Adipocyte (in vitro differentiated cells): ENCODE data around the gene CCNB1.

Source experiments
- DNase-seq: peaks from one replicate; pipeline ENCODE4 v3.0.0-alpha.2; 2015; ENCODE audit warnings: low read depth
- H3K27me3 ChIP-seq: replicated peaks from 2 replicates; pipeline ENCODE4 v1.7.0; 2013; ENCODE audit warnings: mild to moderate bottlenecking, low read length, moderate library complexity; ENCODE audit not compliant: control insufficient read depth, insufficient read depth
- H3K36me3 ChIP-seq: 2 replicates; pipeline ENCODE4 v1.7.0; 2013; ENCODE audit warnings: low read length, mild to moderate bottlenecking, moderate library complexity; ENCODE audit not compliant: control insufficient read depth, insufficient read depth, severe bottlenecking
- H3K4me1 ChIP-seq: 2 replicates; pipeline ENCODE4 v1.7.0; 2013; ENCODE audit warnings: mild to moderate bottlenecking, low read length, moderate library complexity; ENCODE audit not compliant: control insufficient read depth, insufficient read depth
- H3K4me3 ChIP-seq: 2 replicates; pipeline ENCODE4 v1.7.0; 2013; ENCODE audit warnings: mild to moderate bottlenecking, low read length, moderate library complexity
- H3K9ac ChIP-seq: 2 replicates; pipeline ENCODE4 v1.7.0; 2013; ENCODE audit warnings: mild to moderate bottlenecking, low read length, moderate library complexity
- H3K9me3 ChIP-seq: 2 replicates; pipeline ENCODE4 v1.7.0; 2013; ENCODE audit warnings: mild to moderate bottlenecking, low read length, moderate library complexity; ENCODE audit not compliant: control insufficient read depth

Gene CCNB1

DNA sequence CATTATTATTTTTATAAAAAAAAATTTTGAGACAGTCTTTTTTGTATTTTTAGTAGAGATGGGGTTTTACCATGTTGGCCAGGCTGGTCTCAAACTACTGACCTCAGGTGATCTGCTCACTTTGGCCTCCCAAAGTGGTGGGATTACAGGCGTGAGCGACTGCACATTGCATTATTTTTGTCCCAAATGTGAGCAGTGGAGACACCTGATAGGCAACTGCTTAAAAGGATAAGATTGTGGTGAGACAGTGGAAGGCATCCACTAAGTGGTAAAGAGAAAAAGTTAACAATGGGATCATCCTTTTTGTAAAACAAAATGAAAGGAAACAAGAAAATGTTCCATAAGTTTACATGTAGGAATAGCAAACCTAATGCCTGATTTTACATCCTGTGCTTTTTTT lies 20.4 kb downstream of the CCNB1 start:
- H3K27me3 ChIP-seq, result no peaks in the 10 kb centered on the region
- no peaks in the 10 kb centered on the region for H3K9me3 ChIP-seq
- H3K36me3 ChIP-seq, result no peaks in the 10 kb centered on the region
- no peak overlapping the region for H3K9ac ChIP-seq
- no peak overlapping the region for H3K4me3 ChIP-seq
- H3K4me1 ChIP-seq, result peaks cover 12% of the 10 kb centered on the region
- no peak for DNase-seq

DNA sequence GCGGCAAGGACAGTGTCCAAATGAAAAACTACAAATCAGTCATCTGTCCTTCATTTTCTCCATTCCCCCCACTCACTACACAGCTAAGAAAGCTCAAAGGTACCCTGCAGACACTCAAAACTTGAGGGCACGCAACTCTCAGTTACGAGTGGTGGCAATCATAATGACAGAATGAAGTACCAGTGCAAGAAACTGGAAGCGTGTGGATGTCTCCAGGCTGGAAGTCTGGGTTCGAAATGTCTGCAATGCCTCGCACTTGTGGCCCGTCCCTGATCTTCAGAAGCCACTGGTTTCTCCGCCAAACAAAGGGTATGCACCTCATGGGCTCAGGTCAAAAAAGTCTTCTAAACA lies 21.8 kb downstream of the CCNB1 start:
- Histone ChIP-seq H3K27me3 (no peaks in the 10 kb centered on the region), H3K4me3 (peak overlapping the region; percentile 100), H3K36me3 (no peaks in the 10 kb centered on the region), H3K4me1 (peaks cover 12% of the 10 kb centered on the region), H3K9ac (peak overlapping the region; percentile 92), H3K9me3 (no peaks in the 10 kb centered on the region)
- DNase-seq, result no peak

DNA sequence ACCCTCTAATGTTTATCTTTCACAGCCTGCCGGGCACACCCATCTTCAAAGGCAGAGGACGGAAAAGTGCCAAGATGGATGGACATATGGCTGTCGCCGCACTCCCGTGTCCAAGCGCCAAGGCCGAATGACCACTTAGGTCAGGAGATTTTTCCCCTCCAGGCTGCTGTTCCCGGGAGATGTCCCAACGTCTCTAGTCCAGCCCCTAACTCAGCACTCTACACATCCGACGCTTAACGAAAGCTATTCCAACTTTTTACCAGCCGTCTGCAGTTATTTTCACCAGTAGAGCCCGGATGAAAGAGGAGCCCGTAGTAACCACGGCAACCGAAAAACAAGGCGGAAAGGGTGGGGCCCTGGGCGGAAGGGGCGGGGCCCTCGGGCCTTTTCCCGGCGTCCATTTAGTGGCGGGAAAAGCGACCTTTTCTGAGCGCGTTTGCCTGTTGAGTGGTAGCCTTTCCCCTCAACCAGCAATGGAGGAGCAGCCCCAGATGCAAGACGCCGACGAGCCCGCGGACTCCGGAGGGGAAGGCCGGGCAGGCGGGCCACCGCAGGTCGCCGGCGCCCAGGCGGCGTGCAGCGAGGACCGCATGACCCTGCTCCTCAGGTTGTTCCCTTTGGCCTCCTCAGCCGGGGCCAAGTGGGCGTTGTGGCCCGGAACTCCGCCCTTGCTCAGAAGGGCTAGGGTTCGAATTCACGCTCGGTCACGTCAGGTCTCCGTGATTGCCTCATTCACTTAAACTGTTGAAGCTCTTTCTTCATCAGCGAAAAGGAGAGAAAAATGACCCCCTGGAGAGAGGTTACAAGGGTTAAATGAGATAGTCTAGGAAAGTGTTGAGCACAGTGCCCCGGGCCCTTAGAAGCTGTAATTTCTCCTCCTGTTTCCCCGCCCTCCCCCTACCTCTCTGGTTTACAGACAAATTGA lies 22.5 kb downstream of the CCNB1 start, which contains the start of gene CENPH:
TSS of gene CENPH (plus strand) at position 422 of the 925 bp plus-strand sequence. CDS start at position 474, 52 bp downstream.
- peak within 1 kb of the TSS; percentile 92 for H3K9ac ChIP-seq
- H3K36me3 ChIP-seq, result no peaks in the 10 kb centered on the region
- H3K4me1 ChIP-seq, result peaks cover 12% of the 10 kb centered on the region
- H3K4me3 ChIP-seq, result peak within 1 kb of the TSS; percentile 100
- H3K27me3 ChIP-seq, result no peaks in the 10 kb centered on the region
- H3K9me3 ChIP-seq, result no peaks in the 10 kb centered on the region
- peak; percentile 98 for DNase-seq

DNA sequence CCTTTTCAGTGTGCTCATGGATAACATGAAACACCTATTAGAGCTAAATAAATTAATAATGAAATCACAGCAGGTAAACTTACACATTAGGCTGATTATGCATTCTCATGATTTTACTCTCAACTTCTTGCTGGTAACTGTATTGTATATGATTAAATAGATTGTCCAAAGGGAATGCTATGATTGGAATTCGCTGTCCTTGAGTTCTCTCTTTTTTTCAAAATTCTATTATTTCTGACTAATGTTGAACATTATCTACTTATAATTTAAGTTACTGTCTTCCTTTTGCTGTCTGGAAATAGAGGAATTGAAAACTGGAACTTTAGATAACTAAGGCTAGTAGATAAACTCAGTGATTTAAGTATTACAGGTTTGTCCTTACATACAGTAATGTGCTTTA lies 35.5 kb downstream of the CCNB1 start:
- Histone ChIP-seq H3K9me3 (no peaks in the 10 kb centered on the region), H3K9ac (no peak overlapping the region), H3K4me3 (no peak overlapping the region), H3K27me3 (no peaks in the 10 kb centered on the region), H3K36me3 (no peaks in the 10 kb centered on the region), H3K4me1 (no peaks in the 10 kb centered on the region)
- peak; percentile 38 for DNase-seq

DNA sequence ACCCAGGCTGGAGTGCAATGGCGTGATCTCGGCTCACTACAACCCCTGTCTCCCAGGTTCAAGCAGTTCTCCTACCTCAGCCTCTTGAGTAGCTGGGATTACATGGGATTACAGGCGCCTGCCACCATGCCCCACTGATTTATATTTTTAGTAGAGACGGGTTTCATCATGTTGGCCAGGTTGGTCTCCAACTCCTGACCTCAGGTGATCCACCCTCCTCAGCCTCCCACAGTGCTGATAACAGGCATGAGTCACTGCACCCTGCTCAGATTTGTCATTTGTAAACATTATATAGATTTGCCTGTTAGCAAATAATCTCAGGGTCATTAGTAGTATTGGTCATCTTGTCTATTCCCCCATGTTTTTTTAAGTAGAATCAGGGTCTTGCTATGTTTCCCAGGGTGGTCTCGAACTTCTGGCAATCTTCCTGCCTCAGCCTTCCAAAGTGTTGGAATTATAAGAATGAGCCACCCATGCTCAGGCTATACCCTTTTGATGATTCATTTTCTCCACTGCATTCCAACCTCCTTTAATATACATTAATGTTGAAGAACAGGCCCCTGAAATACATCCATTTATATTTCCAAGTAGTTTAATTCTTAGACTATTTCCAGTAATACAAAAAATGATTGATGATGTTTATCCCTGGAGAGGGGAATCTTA lies 39.7 kb downstream of the CCNB1 start:
- Histone ChIP-seq H3K4me3 (no peak overlapping the region), H3K9me3 (no peaks in the 10 kb centered on the region), H3K9ac (no peak overlapping the region), H3K27me3 (no peaks in the 10 kb centered on the region), H3K4me1 (peaks cover 8% of the 10 kb centered on the region), H3K36me3 (no peaks in the 10 kb centered on the region)
- DNase-seq, result no peak

DNA sequence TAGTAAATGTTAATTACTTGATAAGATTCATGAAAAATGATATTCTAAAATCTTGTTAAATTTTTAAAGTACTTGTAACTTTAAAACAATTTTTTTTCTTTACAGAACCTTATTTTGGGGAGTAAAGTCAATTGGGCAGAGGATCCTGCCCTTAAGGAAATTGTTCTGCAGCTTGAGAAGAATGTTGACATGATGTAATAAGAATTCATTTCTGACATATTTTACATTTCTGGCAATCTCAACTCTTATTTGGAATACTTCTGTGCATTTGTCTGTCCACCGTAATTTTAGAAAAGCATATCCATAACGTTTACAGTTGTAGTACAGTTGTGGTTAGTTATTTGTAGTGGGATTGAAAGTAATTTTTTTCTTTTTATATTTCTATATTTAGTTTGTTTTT lies 42.7 kb downstream of the CCNB1 start:
- DNase-seq, result peak; percentile 69
- Histone ChIP-seq H3K9ac (no peak overlapping the region), H3K9me3 (no peaks in the 10 kb centered on the region), H3K27me3 (no peaks in the 10 kb centered on the region), H3K4me3 (no peak overlapping the region), H3K4me1 (peaks cover 13% of the 10 kb centered on the region), H3K36me3 (no peaks in the 10 kb centered on the region)

DNA sequence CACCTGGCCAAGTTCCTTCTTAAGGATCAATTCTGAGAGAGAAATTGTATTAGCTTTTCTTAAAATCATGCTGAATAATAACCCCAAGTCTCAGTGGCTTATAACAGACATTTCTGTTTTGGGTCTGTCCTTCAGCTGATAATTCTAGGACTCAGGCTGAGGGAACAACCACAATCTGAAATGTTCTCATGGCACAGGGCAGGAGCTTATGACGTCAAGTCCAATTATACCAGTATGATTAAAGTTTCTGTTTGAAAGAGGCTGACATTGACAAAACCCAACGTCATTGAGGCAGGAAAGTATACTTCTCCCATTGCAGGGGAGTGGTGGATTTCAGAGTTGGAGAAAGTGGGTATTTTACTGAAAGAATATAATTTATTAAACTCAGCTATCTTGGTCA lies 44.2 kb downstream of the CCNB1 start:
- DNase-seq, result no peak
- Histone ChIP-seq H3K36me3 (no peaks in the 10 kb centered on the region), H3K27me3 (no peaks in the 10 kb centered on the region), H3K4me1 (peaks cover 13% of the 10 kb centered on the region), H3K9ac (no peak overlapping the region), H3K9me3 (no peaks in the 10 kb centered on the region), H3K4me3 (no peak overlapping the region)

DNA sequence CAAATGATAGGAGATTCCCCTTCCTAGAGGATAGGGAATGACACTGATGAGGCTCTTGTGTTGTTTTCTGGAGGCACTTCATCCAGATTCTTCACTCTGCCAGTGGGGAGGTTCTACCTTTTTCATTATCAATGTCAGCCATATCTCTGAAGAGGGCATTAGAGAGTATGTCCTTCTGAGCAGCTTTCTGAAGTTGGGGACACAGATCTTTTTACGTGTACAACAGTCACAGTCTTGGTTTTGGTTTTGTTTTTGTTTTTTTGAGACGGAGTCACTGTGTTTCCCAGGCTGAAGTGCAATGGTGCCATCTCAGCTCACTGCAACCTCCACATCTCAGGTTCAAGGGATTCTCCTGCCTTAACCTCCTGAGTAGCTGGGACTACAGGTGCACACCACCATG lies 45.1 kb downstream of the CCNB1 start:
- Histone ChIP-seq H3K4me3 (no peak overlapping the region), H3K27me3 (no peaks in the 10 kb centered on the region), H3K36me3 (no peaks in the 10 kb centered on the region), H3K4me1 (peaks cover 15% of the 10 kb centered on the region), H3K9me3 (no peaks in the 10 kb centered on the region), H3K9ac (no peak overlapping the region)
- no peak for DNase-seq

DNA sequence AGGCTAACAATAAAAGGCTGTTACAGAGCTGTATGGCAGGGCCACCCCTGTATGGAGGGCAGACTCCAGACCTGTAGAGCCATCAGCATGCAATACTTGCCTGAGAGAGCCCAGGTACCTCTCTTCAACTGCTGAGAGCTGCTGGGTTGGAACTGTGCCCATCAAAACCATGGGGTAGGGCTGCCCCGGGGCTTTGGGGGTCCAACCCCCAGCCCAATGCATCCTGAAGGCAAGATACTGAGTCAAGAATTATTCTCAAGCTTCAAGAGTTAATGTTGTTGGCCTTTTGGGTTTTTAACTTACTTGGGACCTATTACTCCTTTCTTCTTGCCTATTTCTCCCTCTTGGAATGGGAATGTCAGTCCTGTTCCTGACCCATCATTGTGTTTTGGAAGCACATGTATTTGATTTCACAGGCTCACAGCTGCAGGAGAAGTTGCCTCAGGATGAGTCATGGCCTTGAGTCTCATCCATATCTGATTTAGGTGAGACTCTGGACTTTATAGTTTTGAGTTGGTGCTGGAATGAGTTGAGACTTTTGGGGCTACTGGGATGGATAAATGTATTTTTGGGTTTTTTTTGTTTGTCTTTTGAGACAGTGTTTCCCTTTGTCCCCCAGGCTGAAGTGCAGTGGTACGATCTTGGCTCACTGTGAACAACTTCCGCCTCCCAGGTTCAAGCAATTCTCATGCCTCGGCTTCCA lies 46.7 kb downstream of the CCNB1 start:
- Histone ChIP-seq H3K9me3 (no peaks in the 10 kb centered on the region), H3K27me3 (no peaks in the 10 kb centered on the region), H3K4me3 (no peak overlapping the region), H3K36me3 (no peaks in the 10 kb centered on the region), H3K9ac (no peak overlapping the region), H3K4me1 (peaks cover 21% of the 10 kb centered on the region)
- peak; percentile 68 for DNase-seq

DNA sequence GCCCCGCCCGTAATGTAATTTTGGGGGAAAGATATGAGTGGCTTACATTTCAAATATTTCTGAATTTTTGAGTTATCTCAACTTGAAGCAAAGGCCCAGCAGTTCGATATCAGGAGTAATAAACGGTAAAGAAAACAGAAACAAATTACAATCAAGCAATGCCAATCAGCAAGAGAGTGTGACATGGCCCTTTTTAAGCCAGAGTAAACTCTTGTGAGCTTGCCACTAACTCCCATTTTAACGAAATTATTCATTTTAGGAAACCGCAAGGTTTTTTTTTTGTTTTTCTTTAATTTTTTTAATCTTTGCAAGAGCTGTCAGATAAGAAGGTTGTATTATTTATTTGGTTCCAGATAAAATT lies 50.2 kb downstream of the CCNB1 start:
- H3K4me1 ChIP-seq, result peaks cover 22% of the 10 kb centered on the region
- no peaks in the 10 kb centered on the region for H3K9me3 ChIP-seq
- peak overlapping the region; percentile 98 for H3K4me3 ChIP-seq
- no peak for DNase-seq
- H3K9ac ChIP-seq, result peak overlapping the region; percentile 94
- H3K27me3 ChIP-seq, result no peaks in the 10 kb centered on the region
- H3K36me3 ChIP-seq, result no peaks in the 10 kb centered on the region
